Smooth muscle cell (in vitro differentiated cells): Measurements from ENCODE around the gene GNA12. TPM values are rescaled to one million over a fixed set of nuclear protein-coding genes. Genes with fewer than 3 reads are reported as not detected.

Source experiments
- DNase-seq: peaks from one replicate; lab custom pipeline; 2025; ENCODE audit not compliant: unreplicated experiment; lab: John Stamatoyannopoulos, UW
- H2AFZ ChIP-seq: fragments of 200-600 bp; sonication (generic); 2 replicates; pipeline ENCODE4 v1.6.0; 2016; ENCODE audit warnings: antibody characterized with exemption, low read depth, mild to moderate bottlenecking
- H3F3A ChIP-seq: fragments of 200-600 bp; sonication (generic); 2 replicates; pipeline ENCODE4 v1.6.0; 2017; ENCODE audit warnings: antibody characterized with exemption, low read depth
- H3K27ac ChIP-seq: fragments of 200-600 bp; sonication (generic); 2 replicates; pipeline ENCODE4 v1.5.1; 2016; ENCODE audit warnings: low read depth, mild to moderate bottlenecking
- H3K27me3 ChIP-seq: fragments of 200-600 bp; sonication (generic); 2 replicates; pipeline ENCODE4 v1.6.1; 2016; ENCODE audit warnings: low read depth, mild to moderate bottlenecking
- H3K36me3 ChIP-seq: fragments of 200-600 bp; sonication (generic); 2 replicates; pipeline ENCODE4 v1.5.1; 2016; ENCODE audit warnings: low read depth
- H3K4me1 ChIP-seq: fragments of 200-600 bp; sonication (generic); 2 replicates; pipeline ENCODE4 v1.5.1; 2016; ENCODE audit warnings: low read depth
- H3K4me2 ChIP-seq: fragments of 200-600 bp; sonication (generic); 2 replicates; pipeline ENCODE4 v1.6.0; 2016; ENCODE audit warnings: mild to moderate bottlenecking
- H3K4me3 ChIP-seq: fragments of 200-600 bp; sonication (generic); 2 replicates; pipeline ENCODE4 v1.5.1; 2016; ENCODE audit warnings: mild to moderate bottlenecking
- H3K79me2 ChIP-seq: fragments of 200-600 bp; sonication (generic); 2 replicates; pipeline ENCODE4 v1.6.0; 2016; ENCODE audit warnings: low read depth, mild to moderate bottlenecking
- H3K9ac ChIP-seq: fragments of 200-600 bp; sonication (generic); 2 replicates; pipeline ENCODE4 v1.6.0; 2016; ENCODE audit warnings: low read depth
- H3K9me3 ChIP-seq: fragments of 200-600 bp; sonication (generic); replicated peaks from 2 replicates; pipeline ENCODE4 v1.5.1; 2016; ENCODE audit warnings: low read depth
- H4K20me1 ChIP-seq: fragments of 200-600 bp; sonication (generic); 2 replicates; pipeline ENCODE4 v1.6.0; 2016; ENCODE audit warnings: low read depth
- WGBS: methylation state at CpG from one replicate; pipeline ENCODE4 v1.1.7; 2016; ENCODE audit warnings: low lambda C conversion rate; 5-methylcytosine and 5-hydroxymethylcytosine counted together
- polyA plus RNA-seq: library from polyadenylated mRNA; unstranded; fragments of >200 nt; fragmentation: Nextera tagmentation; extraction: Ambion mirVana; gene quantifications from 2 replicates; pipeline ENCODE4 v1.2.1, GENCODE V29; 2016
- total RNA-seq: library from RNA; depleted of rRNA; stranded (reverse); fragments of >200 nt; gene quantifications from 2 replicates; pipeline ENCODE4 v1.2.3, GENCODE V29; 2014
- TF ChIP-seq, protein P1 (sequence below): fragments of 200-600 bp; sonication (generic); IDR thresholded peaks from 2 replicates; pipeline ENCODE4 v1.5.1; 2017; ENCODE audit warnings: borderline replicate concordance, mild to moderate bottlenecking, antibody characterized with exemption; ENCODE audit not compliant: insufficient read depth, poor library complexity, severe bottlenecking

GNA12 gene
- total and polyA plus RNA-seq, 2 experiments from 2014 or later = 20.3 to 34.7 TPM

DNA sequence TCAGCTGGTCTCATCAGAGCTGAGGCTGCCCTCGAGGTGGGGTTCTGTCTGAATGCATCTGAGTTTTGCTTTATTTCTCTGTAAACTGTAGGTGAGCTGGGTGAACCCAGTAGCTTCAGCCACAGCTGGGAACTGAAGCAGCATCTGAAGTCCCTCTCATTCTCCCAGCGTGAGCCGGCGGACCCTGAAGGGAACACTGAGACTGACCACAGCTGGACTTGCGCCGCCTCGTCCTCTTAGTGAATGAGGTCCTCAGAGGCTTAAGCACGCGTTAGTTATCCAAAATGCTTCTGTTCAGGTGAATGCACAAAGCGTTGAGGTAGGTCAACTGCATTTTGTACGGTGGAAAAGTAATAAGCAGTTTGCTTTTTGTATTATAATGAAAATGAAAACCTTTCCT is 79.5 kb downstream of the GNA12 start:
- TF ChIP-seq, protein P1, sequence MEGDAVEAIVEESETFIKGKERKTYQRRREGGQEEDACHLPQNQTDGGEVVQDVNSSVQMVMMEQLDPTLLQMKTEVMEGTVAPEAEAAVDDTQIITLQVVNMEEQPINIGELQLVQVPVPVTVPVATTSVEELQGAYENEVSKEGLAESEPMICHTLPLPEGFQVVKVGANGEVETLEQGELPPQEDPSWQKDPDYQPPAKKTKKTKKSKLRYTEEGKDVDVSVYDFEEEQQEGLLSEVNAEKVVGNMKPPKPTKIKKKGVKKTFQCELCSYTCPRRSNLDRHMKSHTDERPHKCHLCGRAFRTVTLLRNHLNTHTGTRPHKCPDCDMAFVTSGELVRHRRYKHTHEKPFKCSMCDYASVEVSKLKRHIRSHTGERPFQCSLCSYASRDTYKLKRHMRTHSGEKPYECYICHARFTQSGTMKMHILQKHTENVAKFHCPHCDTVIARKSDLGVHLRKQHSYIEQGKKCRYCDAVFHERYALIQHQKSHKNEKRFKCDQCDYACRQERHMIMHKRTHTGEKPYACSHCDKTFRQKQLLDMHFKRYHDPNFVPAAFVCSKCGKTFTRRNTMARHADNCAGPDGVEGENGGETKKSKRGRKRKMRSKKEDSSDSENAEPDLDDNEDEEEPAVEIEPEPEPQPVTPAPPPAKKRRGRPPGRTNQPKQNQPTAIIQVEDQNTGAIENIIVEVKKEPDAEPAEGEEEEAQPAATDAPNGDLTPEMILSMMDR = no peak
- Histone ChIP-seq H3K4me1 (peaks cover 22% of the 10 kb centered on the region), H3K27ac (peak overlapping the region; percentile 99), H3K9ac (no peak overlapping the region), H3K36me3 (no peaks in the 10 kb centered on the region), H3K27me3 (no peaks in the 10 kb centered on the region), H3K4me2 (no peak overlapping the region), H4K20me1 (peaks cover 6% of the 10 kb centered on the region), H3K9me3 (no peaks in the 10 kb centered on the region), H3K4me3 (no peak overlapping the region), H2AFZ (no peak overlapping the region), H3K79me2 (peaks cover 35% of the 10 kb centered on the region), H3F3A (peaks cover 12% of the 10 kb centered on the region)
- DNase-seq = no peak
- WGBS = 96% methylated on average over 11 of the region's 11 CpGs

DNA sequence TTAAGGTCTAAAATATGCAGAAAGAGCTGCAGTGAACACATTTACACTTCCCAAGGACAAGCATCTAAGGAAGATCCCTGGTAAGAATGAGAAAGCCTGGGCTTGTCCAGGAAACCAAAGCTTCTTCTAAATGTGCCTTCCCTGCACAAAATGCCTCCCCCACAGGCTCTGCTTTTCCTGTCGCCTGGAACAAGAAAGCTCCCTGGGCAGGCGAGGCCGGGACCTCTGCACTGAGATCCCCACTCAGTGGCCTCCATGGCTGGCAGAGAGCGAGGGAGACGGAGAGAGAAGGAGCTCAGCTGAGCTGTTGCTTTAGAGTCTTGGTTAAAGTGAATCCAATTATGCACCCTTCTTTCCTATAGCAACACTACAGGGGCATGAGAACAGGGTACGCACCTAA is 80.5 kb downstream of the GNA12 start:
- TF ChIP-seq, protein P1 = no peak
- H3K27ac ChIP-seq = peak overlapping the region; percentile 99
- peak overlapping the region; percentile 34 for H3K4me2 ChIP-seq
- H3K27me3 ChIP-seq = no peaks in the 10 kb centered on the region
- H3K4me3 ChIP-seq = no peak overlapping the region
- H3K4me1 ChIP-seq = peaks cover 22% of the 10 kb centered on the region
- H2AFZ ChIP-seq = no peak overlapping the region
- whole genome bisulfite sequencing = 68% methylated on average over 6 of the region's 6 CpGs
- H3F3A ChIP-seq = peaks cover 23% of the 10 kb centered on the region
- no peaks in the 10 kb centered on the region for H3K36me3 ChIP-seq
- no peaks in the 10 kb centered on the region for H3K9me3 ChIP-seq
- H3K9ac ChIP-seq = peak overlapping the region; percentile 34
- DNase-seq = no peak
- H4K20me1 ChIP-seq = no peaks in the 10 kb centered on the region
- peaks cover 29% of the 10 kb centered on the region for H3K79me2 ChIP-seq

GRCh38 chr7:2761801-2762497 is 82.2 kb downstream of the GNA12 start:
- Histone ChIP-seq H3K27me3 (no peaks in the 10 kb centered on the region), H3K4me3 (no peak overlapping the region), H3K27ac (peak overlapping the region; percentile 99), H3K36me3 (no peaks in the 10 kb centered on the region), H2AFZ (no peak overlapping the region), H3K4me1 (peaks cover 22% of the 10 kb centered on the region), H3K9ac (peak overlapping the region; percentile 32), H3K79me2 (peaks cover 16% of the 10 kb centered on the region), H4K20me1 (peaks cover 3% of the 10 kb centered on the region), H3K9me3 (no peaks in the 10 kb centered on the region), H3F3A (peaks cover 27% of the 10 kb centered on the region), H3K4me2 (peak overlapping the region; percentile 54)
- WGBS = 77% methylated on average over 29 of the region's 29 CpGs
- TF ChIP-seq, protein P1 = no peak
- no peak for DNase-seq

- Histone ChIP-seq H3K27ac (peak overlapping the region; percentile 99), H3K27me3 (no peaks in the 10 kb centered on the region), H2AFZ (no peak overlapping the region), H3K4me1 (peaks cover 22% of the 10 kb centered on the region), H3K79me2 (peaks cover 12% of the 10 kb centered on the region), H4K20me1 (peaks cover 3% of the 10 kb centered on the region), H3K9me3 (no peaks in the 10 kb centered on the region), H3F3A (peaks cover 27% of the 10 kb centered on the region), H3K4me3 (no peak overlapping the region), H3K4me2 (peak overlapping the region; percentile 54), H3K36me3 (no peaks in the 10 kb centered on the region), H3K9ac (peak overlapping the region; percentile 39)
- TF ChIP-seq, protein P1 = no peak
- 66% methylated on average over 19 of the region's 19 CpGs for whole genome bisulfite sequencing
- no peak for DNase-seq
These were observed 82.9 kb downstream of the GNA12 start for GRCh38 chr7:2761131-2761624.
